ENCODE data around the gene DMGDH. TPM values are rescaled to one million over a fixed set of nuclear protein-coding genes. Genes with fewer than 3 reads are reported as not detected.
A peak's percentile ranks its signal among the peaks of the same experiment; 100 is the strongest.

The DMGDH gene
- total and polyA plus RNA-seq, 10 of the 15 experiments (the other 5 are each of a cell fraction or from before 2014, with no cell fraction given), result 0.22 to 1.5 (median 0.44) TPM; not detected in 3

DNA sequence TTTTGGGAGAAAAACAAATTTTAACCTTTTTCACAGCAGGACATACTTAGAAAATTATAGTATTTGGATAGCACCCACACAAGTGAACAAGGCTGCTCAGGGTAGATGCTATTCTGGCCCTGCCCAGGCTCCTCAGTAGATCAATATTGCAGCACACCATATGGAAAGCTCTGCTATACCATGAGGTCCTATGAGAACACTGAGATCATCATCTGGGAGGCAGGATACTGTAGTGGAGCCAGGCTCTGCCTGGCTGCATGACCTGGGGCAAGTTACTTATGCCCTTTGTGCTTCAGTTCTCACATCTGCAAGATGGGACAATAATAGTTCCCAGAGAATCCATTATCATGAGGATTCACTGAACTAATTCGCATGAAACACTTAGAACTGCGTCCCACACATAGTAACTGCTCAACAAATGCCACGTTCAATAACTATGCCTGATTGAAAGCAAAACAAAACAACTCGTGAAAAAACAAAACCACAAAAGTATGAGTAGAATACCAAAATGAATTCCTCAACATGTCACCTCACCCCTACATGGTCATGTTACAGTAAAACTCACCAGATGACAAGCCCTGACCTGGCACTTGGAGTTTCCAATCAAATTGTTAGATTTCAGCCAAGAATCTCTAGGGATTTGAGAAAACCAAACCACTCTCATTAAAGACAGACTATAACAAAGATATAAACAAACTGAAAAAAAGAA lies 116.2 kb downstream of the DMGDH start:
- BruUV-seq (replicated peaks), result no TSS peak
- TF ChIP-seq, protein P1, sequence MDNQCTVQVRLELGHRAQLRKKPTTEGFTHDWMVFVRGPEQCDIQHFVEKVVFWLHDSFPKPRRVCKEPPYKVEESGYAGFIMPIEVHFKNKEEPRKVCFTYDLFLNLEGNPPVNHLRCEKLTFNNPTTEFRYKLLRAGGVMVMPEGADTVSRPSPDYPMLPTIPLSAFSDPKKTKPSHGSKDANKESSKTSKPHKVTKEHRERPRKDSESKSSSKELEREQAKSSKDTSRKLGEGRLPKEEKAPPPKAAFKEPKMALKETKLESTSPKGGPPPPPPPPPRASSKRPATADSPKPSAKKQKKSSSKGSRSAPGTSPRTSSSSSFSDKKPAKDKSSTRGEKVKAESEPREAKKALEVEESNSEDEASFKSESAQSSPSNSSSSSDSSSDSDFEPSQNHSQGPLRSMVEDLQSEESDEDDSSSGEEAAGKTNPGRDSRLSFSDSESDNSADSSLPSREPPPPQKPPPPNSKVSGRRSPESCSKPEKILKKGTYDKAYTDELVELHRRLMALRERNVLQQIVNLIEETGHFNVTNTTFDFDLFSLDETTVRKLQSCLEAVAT (IDR thresholded peaks at IDR 0.05), result peak; percentile 30; the same call in 1 of the 2 replicates
- TF ChIP-seq SRF (IDR thresholded peaks at IDR 0.05; ENCODE audit: low read depth in 2 of 2, low read length in 2 of 2) (peak; percentile 65 to 85), BRCA1 (IDR thresholded peaks at IDR 0.05; ENCODE audit: low read depth, low read length) (no peak), ZNF217 (IDR thresholded peaks at IDR 0.05) (0 out of 2 replicates have a peak, but pooled peaks have one; percentile 28), CREM (IDR thresholded peaks at IDR 0.05; ENCODE audit: low read depth) (peak; percentile 16; the same call in 1 of the 2 replicates), CBFB (IDR thresholded peaks at IDR 0.05; ENCODE audit: low read depth) (peak; percentile 37; the same call in 1 of the 2 replicates), SPI1 (IDR thresholded peaks at IDR 0.05; ENCODE audit: borderline replicate concordance, insufficient read depth, low read depth, low read length) (no peak), MEF2B (IDR thresholded peaks at IDR 0.05; ENCODE audit: partially characterized antibody, poor library complexity, severe bottlenecking) (peak; percentile 74), CREB1 (IDR thresholded peaks at IDR 0.05; ENCODE audit: low read depth) (peak; percentile 81), RUNX3 (IDR thresholded peaks at IDR 0.05; ENCODE audit: low read length) (peak; percentile 91), RAD51 (IDR thresholded peaks at IDR 0.05) (peak; percentile 8; the same call in 1 of the 2 replicates), HDAC6 (IDR thresholded peaks at IDR 0.05; ENCODE audit: unreplicated experiment) (no peak), HCFC1 (IDR thresholded peaks at IDR 0.05; ENCODE audit: low read length) (no peak), IKZF1 (conservative IDR thresholded peaks at IDR 0.05) (peak; percentile 27; the same call in 1 of the 2 replicates), NFIC (IDR thresholded peaks at IDR 0.05; ENCODE audit: low read depth, low read length) (peak; percentile 60), IKZF2 (IDR thresholded peaks at IDR 0.05) (peak; percentile 14 to 46; a peak in 1 of 4 replicates)
- TF ChIP-seq, protein P2, sequence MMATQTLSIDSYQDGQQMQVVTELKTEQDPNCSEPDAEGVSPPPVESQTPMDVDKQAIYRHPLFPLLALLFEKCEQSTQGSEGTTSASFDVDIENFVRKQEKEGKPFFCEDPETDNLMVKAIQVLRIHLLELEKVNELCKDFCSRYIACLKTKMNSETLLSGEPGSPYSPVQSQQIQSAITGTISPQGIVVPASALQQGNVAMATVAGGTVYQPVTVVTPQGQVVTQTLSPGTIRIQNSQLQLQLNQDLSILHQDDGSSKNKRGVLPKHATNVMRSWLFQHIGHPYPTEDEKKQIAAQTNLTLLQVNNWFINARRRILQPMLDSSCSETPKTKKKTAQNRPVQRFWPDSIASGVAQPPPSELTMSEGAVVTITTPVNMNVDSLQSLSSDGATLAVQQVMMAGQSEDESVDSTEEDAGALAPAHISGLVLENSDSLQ (IDR thresholded peaks at IDR 0.05), result peak; percentile 64; the same call in 1 of the 2 replicates
- in situ Hi-C loops (cut with MboI) (no loop called here), intact Hi-C loops (cut with micrococcal nuclease; ENCODE audit: unreplicated experiment) (loop anchor here (2.0 kb wide), 1 partner anchor 46 kb away; no protein-coding TSS in a partner anchor)
- Histone ChIP-seq H3K9ac (ENCODE audit: control insufficient read depth, insufficient read depth, low read length) (no peak overlapping the region), H3K27ac (ENCODE audit: control insufficient read depth, insufficient read depth) (peak overlapping the region; percentile 55; the same call in 1 of the 2 replicates), H3K4me3 (no peak overlapping the region), H3K4me2 (ENCODE audit: control insufficient read depth, insufficient read depth) (peak overlapping the region; percentile 19), H3K79me2 (ENCODE audit: control insufficient read depth, insufficient read depth, low read length) (no peaks in the 10 kb centered on the region), H3K27me3 (replicated peaks in 1 of 2; ENCODE audit: control insufficient read depth in 2 of 2, insufficient read depth in 2 of 2, low read length in 1 of 2) (no peaks in the 10 kb centered on the region), H3K9me3 (replicated peaks; ENCODE audit: control insufficient read depth, insufficient read depth, low read length) (no peaks in the 10 kb centered on the region), H3K4me1 (ENCODE audit: control insufficient read depth, insufficient read depth, low read length) (peaks cover 20% of the 10 kb centered on the region), H2AFZ (ENCODE audit: control insufficient read depth, low read depth, low read length) (peak overlapping the region; percentile 33), H4K20me1 (ENCODE audit: control insufficient read depth, insufficient read depth) (no peaks in the 10 kb centered on the region), H3K36me3 (ENCODE audit: control insufficient read depth in 2 of 2, insufficient read depth in 2 of 2, low read length in 1 of 2) (no peaks in the 10 kb centered on the region; a peak in 2 of 4 replicates)
- no peak for DNase-seq (ENCODE audit: low read depth, low spot score)
- RAD21 ChIA-PET (ENCODE audit: unreplicated experiment), result interaction anchor here (0.6 kb wide), 2 partner anchors 37 to 180 kb away, joined by 3 read pairs; no protein-coding TSS in a partner anchor
- CTCF ChIA-PET, result no interaction called here
- POLR2A ChIA-PET, result no interaction called here
- peak; percentile 92 for ATAC-seq
- WGBS (ENCODE audit: insufficient coverage, insufficient replicate concordance, low lambda C conversion rate, missing lambda C conversion rate), result 30% methylated on average over 4 of the region's 4 CpGs
- SMC1A ChIA-PET (ENCODE audit: uncharacterized antibody, unreplicated experiment), result no interaction called here
- no peak for FAIRE-seq

All from GM12878 (cell line).